ENCODE results near the gene IRGQ.
"Not testable (repeated sequence)": the region's sequence is repeated elsewhere in the genome, so short reads cannot be mapped to it uniquely, and the experiment has no call there.

Gene IRGQ

GRCh38 chr19:43625918-43626579 lies 30.1 kb upstream of the IRGQ start:
- DNase-seq (ENCODE audit: low read depth in 2 of 2) = peak in 1 of 2 donors; percentile 15

- DNase-seq (ENCODE audit: low read depth in 2 of 2) = peak; percentile 86 to 88
Observed at GRCh38 chr19:43624933-43625332, 29.0 kb upstream of the IRGQ start.

- DNase-seq (ENCODE audit: low read depth in 2 of 2) = no peak
Observed at GRCh38 chr19:43623889-43624670, 28.1 kb upstream of the IRGQ start.

GRCh38 chr19:43622956-43623355 lies 27.0 kb upstream of the IRGQ start:
- DNase-seq (ENCODE audit: low read depth in 2 of 2) = no peak

- DNase-seq (ENCODE audit: low read depth in 2 of 2) = no peak
Observed at GRCh38 chr19:43622070-43622469, 26.1 kb upstream of the IRGQ start.

- DNase-seq (ENCODE audit: low read depth in 2 of 2) = peak in 1 of 2 donors; percentile 75
Observed at GRCh38 chr19:43620061-43621001, 24.4 kb upstream of the IRGQ start.

- DNase-seq (ENCODE audit: low read depth in 2 of 2) = peak; percentile 76 to 83
Observed at GRCh38 chr19:43619262-43620060, 23.5 kb upstream of the IRGQ start, which contains the start of gene ZNF428. Gene ZNF428, minus strand, starts transcription at chr19:43619629. Its CDS starts 5,325 bp downstream, at chr19:43614304.

GRCh38 chr19:43618921-43619261 lies 23.0 kb upstream of the IRGQ start:
- peak in 1 of 2 donors; percentile 41 for DNase-seq (ENCODE audit: low read depth in 2 of 2)

GRCh38 chr19:43616954-43617353 lies 21.0 kb upstream of the IRGQ start:
- no peak for DNase-seq (ENCODE audit: low read depth in 2 of 2)

GRCh38 chr19:43616306-43616705 lies 20.4 kb upstream of the IRGQ start:
- no peak for DNase-seq (ENCODE audit: low read depth in 2 of 2)

- DNase-seq (ENCODE audit: low read depth in 2 of 2) = no peak
Observed at GRCh38 chr19:43612374-43612773, 16.4 kb upstream of the IRGQ start.

GRCh38 chr19:43611788-43612187 lies 15.9 kb upstream of the IRGQ start, which contains the start of gene SRRM5:
Gene SRRM5, plus strand, starts transcription at chr19:43612088. Its CDS starts 34 bp downstream, at chr19:43612122.
- no peak for DNase-seq (ENCODE audit: low read depth in 2 of 2)

GRCh38 chr19:43610493-43610892 lies 14.6 kb upstream of the IRGQ start:
- DNase-seq (ENCODE audit: low read depth in 2 of 2) = no peak

- no peak for DNase-seq (ENCODE audit: low read depth in 2 of 2)
Observed at GRCh38 chr19:43609872-43610271, 13.9 kb upstream of the IRGQ start.

GRCh38 chr19:43607238-43608205 lies 11.6 kb upstream of the IRGQ start:
- no peak for DNase-seq (ENCODE audit: low read depth in 2 of 2)

- no peak for DNase-seq (ENCODE audit: low read depth in 2 of 2)
Observed at GRCh38 chr19:43606569-43607229, 10.8 kb upstream of the IRGQ start.

- no peak for DNase-seq (ENCODE audit: low read depth in 2 of 2)
Observed at GRCh38 chr19:43605875-43606568, 10.1 kb upstream of the IRGQ start.

GRCh38 chr19:43600326-43600725 lies 4.4 kb upstream of the IRGQ start:
- not testable (repeated sequence) for DNase-seq (ENCODE audit: low read depth in 2 of 2)

Measured in stimulated activated CD4-positive, alpha-beta T cell treated with anti-CD3 and anti-CD28 coated beads, Interleukin-4, amount 100 ng/mL, for 48 hours (primary cell).